GM18499 (cell line): Measurements from ENCODE around the gene VWF.
A peak's percentile ranks its signal among the peaks of the same experiment; 100 is the strongest.
"Not testable (repeated sequence)": the region's sequence is repeated elsewhere in the genome, so short reads cannot be mapped to it uniquely, and the experiment has no call there.

Source experiments
- ATAC-seq: cut with Tn5 transposase; IDR thresholded peaks from one replicate; pipeline ENCODE4 v1.9.1; 2021; ENCODE audit warnings: moderate number of reproducible peaks; ENCODE audit not compliant: insufficient read depth, unreplicated experiment

VWF gene

DNA sequence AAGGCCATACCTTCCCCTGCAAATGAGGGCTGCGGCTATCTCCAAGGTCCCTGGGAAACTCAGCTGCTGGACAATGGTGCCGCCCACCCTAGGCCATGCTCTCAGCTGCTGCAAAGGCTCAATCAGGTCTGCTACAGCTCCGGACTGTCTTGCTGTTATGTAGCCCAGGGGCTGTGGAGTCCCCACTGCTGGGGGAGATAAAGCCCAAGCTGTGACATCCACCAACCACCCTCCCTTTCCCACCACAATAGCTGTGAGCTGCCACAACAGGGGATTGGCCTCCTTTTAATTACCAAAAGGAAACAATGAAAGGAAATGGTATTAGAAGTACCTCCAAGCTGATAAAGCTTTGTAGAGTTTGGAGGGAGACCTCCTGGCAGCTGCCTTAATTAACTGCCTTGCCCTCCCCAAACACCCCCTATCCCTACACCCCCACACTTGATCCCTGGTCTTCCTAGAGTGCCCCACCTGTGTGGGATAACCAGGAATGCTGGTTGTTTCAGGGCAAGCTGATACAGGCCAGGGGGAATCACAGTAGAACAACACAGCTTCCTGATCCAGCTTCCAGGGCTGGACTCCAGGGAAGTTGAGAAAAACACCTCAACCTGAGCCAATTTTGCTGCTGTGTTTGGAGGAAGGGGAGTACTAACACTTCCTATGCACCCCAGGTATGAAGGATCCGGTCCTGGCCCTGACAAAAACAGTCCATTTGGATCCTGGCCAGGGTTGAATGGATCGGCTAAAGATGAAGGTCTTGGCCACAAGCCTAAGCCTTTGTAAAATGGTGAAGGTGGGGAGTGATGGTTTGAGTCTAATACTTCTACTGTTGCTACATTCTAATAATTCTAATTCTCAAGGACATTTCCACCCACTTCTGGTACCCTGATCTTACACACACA lies at the start of gene VWF:
Gene VWF, minus strand, starts transcription at position 260 of the 899 bp plus-strand sequence. CDS start 1,474 bp downstream, outside the sequence.
- ATAC-seq = no peak

GRCh38 chr12:6172862-6173261 lies 48.4 kb upstream of the VWF start:
- no peak for ATAC-seq

DNA sequence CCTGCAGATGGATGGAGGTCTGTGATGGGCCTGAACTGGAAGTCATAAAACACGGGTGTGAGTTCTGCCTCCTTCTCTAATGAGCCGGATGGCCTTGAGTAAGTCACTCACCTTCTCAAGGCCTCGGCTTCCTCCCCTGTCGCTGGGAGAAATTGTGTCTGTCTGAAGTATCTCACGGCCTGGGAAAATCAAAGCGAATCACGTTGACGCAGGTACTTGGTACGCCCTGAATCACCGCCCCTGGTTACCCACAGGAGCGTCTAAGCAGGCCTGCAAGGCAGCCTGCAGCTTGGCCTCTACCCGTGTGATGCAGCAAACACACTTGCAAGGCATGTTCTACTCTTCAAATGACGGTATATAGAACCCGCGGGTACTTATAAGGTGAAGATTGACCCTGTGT lies 47.6 kb upstream of the VWF start:
- no peak for ATAC-seq

DNA sequence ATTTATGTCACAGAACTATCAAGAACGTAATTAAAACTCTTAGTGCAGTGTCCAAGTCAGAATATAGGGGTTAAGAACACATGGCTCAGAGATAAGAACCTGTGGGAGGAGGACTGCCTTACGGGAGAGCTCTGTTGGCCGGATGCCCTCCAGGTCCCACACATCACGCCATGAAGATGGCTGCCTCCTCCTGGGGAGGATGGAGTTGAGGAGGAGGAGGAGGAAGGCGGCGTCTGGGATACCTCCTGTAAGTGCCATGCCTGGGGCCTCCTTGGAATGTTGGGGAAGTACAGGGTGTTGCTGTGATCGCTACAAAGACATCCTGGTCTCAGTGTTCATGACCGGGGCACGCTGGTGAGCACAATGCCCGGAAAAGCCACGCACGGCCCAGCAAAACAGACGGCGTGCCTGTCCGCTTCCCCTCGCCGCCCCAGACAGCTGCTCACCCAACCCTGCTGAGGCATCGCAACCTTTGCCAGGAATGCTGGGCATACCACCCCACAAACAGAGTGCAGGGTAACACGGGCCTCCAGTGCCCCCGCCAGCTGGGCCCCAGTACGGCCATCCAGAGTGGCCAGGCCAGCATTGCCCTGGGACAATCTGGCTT lies 47.0 kb upstream of the VWF start:
- no peak for ATAC-seq

DNA sequence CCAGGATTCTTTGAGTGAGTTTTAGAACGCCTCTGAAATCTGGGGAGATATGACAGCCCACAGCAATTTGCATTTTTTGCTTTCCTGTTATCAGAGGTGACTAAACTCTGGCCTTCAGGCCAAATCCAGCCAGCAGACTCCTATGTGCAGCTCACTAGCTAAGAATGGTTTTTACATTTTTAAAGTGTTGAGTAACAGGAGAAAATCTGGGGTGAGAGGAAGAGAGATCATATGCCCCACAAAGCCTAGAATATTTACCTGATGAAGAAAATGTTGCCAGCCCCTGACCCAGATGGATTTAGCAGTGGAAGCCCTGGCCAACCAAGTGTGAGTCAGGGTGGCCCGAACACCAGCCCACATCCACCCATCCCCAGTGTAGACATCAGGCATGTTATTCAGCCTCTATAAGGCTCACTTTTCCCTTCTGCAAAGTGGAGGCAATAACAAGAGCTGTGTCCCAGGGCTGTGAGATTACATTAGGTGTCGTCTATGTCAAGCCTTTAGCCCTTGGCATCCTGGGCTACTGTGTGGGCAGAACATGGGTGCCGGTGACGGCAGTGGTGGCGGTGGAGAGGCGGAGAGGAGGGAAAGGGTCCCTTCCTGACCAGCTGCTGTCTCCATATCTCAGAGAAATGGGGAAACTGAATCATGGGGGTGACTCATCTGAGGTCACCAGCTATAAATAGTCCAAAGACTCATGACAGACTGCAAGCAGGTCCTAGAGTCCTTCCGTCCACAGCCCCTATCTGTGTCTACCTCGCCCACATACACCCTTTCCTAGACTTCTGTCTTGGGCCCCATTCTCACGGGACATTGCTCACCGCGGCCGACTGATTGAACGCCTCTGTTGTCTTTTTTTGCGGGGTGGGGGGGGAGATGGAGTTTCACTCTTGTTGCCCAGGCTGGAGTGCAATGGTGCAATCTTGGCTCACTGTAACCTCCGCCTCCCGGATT lies 43.1 kb upstream of the VWF start:
- ATAC-seq = peak; percentile 83

- no peak for ATAC-seq
Measured at GRCh38 chr12:6166808-6167207, 42.3 kb upstream of the VWF start.

- ATAC-seq = no peak
Measured at GRCh38 chr12:6165395-6165794, 40.9 kb upstream of the VWF start.

DNA sequence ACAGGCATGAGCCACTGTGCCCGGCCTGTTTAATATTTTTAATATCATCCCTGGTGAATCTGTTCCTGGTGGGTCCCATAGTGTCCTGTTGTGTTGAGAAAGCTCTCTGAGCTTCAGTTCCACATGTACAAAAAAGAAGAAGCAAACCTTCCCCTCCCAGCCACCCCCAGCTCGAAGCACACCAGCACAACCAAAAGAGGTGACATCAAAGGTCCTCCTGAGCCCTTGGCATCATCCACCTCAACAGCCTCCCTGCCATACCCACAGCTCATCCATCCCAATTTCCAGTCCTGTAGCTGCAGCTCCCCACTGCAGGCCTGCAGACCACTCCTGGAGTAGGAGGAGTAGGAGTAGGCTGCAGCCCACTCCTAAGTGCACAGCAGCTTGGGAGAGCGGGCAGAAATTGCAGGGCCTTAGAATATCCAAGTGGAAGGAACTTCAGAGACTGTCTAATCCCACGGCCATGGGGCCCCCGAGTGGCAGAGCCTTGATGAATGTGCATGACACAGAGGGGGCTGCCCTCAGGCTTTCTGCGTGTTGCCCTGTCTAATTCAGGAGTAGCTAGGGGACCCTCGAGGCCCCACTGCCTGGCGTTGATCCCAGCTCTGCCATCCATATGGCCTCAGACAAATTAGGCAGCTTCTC lies 39.1 kb upstream of the VWF start:
- no peak for ATAC-seq

DNA sequence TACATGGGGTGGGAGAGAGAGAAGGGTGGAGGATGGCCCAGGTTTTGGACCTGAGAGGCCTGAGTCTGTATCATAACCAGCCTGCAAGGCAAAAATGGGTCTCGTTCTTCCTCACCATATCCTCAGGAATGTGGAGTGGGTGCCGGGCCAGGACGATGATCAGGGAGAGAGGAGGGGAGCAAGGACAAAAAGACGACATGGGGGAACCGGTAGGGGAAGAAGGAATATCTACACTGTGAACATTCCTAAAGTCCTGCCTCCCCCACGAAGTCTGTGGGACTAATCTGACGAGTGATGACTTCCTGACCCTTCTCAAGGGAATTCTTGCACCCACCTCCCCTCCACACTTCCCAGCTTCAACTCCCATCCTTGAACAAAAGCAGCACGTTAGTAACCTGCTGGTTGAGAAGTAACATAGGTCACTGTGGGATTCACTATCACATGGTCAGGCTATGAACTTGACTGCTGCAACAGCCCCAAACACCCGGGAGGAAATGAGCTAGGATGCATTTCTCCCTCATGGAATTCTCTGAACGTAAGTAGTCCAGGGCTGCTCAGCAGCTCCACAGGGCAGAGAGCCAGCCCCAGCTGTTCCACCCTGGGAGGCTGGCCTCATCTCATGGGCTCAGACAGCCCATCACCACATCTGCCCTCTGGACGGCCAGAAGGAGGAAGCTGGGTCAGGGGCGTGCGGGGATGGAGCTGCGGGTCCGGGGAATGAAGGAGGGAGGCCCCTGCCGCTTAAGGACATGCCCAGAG lies 36.8 kb upstream of the VWF start:
- ATAC-seq = no peak

GRCh38 chr12:6160049-6160649 lies 35.7 kb upstream of the VWF start:
- ATAC-seq = not testable (repeated sequence)

- ATAC-seq = not testable (repeated sequence)
Measured at GRCh38 chr12:6159166-6160011, 34.9 kb upstream of the VWF start.

DNA sequence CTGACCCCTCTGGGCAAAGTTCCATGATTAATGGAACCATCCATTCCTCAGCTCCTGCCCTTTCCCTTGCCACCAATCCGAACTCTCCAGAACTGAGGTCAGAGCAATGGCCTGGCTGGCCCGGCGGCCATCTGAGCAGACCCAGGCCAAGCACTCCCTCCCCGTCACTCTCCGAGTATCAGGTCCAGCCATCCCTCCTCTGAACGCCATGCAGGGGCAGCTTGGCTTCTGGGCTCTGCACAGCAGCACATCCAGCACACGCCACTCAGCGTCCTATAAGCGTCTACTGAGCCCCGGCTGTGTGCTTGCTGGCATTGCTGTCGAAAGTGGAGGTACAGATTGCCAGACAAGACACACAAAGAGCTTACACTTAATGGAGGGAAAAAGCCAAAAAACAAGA lies 34.3 kb upstream of the VWF start:
- no peak for ATAC-seq

DNA sequence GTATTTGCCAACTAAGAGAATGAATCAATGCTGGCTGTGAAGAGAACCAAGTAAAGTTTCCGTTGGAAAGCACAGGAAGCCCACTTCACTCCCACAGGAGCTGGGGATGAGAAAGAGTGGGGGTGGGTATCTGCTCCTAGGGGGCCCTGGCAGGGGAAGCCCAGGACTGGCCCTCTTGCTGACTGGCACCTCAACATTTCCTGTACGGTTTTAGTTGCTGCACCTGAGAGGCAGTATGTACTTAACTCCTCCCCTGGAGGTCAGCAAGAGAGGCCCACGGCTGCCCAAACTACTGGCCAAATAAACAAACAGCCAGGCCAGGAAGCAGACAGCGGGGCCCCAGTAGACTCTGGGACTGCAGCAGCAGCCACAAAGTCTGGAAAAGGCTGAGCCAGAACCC lies 33.8 kb upstream of the VWF start:
- no peak for ATAC-seq

DNA sequence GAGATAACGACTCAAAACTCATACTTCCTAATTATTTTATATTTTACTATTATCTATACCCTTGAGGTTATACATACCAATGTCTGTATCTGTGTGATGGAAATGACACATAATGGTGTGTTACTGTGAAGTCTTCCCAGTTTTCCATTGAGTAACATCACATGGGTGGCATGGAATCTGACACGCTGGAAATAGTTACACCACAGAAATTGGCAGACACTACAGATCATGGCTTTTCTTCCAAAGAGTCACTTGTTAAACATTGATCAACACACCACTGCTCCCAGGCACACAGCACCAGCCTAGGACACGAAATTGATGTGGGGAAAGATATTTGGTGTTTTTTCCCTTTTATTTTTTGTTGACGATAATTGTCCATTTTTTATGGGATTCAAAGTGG lies 33.0 kb upstream of the VWF start:
- ATAC-seq = no peak

DNA sequence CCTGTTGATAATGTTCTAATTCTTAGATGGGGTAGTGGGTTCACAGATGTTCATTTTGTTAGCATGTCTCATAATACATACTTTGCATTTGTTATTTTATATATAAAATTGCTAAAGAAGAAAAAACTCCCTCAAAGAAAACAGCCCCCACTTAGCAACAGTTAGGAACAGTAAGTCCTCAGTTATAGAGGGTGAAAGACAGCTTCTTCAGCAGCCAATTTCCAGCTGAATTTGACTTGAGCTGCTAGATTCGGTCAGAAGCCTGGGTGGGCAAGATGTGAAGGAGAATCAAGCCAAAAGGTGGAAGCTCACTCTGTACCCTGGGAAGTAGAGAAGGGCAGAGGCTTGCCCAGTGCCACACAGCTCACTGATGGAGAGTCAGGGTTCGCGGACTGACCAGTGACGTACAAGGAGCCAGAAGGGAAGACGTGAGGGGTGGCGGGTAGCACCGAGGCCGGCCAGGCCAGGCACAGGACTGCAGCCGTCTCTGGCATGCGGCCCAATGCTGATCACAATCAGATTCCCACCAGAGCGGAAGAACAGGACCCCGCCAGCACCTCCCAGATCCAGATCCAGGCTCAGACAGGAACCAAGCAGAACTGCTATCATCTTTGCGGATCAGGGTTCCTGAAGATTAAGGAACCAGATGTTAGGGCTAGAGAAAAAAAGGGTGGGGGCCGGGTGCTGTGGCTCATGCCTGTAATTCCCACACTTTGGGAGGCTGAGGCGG lies 30.4 kb upstream of the VWF start:
- no peak for ATAC-seq

DNA sequence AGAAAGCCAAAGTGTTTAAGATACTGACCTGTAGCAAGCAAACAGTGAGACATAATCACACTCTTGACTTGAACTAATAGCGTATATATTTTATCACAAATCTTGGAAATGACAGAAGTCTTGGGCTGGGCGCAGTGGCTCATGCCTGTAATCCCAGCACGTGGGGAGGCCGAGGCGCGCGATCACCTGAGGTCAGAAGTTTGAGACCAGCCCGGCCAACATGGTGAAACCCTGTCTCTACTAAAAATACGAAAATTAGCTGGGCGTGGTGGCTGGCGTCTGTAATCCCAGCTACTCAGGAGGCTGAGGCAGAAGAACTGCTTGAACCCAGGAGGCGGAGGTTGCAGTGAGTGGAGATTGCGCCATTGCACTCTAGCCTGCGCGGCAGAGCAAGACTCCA lies 24.3 kb upstream of the VWF start:
- ATAC-seq = not testable (repeated sequence)

- no peak for ATAC-seq
Measured at GRCh38 chr12:6148061-6148460, 23.6 kb upstream of the VWF start.

DNA sequence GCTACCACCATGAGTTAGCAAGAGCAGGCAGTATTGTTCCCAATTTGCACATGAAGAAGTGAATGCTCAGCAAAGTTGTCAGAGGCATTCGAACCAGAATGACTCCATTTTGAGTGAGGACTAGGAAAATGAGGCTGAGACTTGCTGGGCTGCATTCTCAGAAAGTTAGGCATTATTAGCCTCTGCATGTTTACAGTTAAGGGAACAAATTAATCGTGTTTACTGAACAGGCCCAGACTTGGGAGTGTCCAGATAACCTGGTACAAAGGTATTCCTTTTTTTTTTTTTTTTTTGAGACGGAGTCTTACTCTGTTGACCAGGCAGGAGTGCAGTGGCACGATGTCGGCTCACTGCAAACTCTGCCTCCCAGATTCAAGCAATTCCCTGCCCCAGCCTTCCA lies 22.5 kb upstream of the VWF start:
- no peak for ATAC-seq
